Dermis blood vessel endothelial cell (primary cell): ENCODE measurements around the gene ZNRF4. TPM values are rescaled to one million over a fixed set of nuclear protein-coding genes. Genes with fewer than 3 reads are reported as not detected.
A peak's percentile ranks its signal among the peaks of the same experiment; 100 is the strongest.
"Not testable (repeated sequence)": the region's sequence is repeated elsewhere in the genome, so short reads cannot be mapped to it uniquely, and the experiment has no call there.

Experiments used
- DNase-seq: peaks from one replicate; pipeline ENCODE4 v3.0.0; 2010
- total RNA-seq: library from RNA; depleted of rRNA; stranded (reverse); fragments of >200 nt; gene quantifications from 2 replicates; pipeline ENCODE4 v1.2.3, GENCODE V29; 2014

Gene ZNRF4
- not detected in 2 replicates for total RNA-seq

- no peak for DNase-seq
Measured at GRCh38 chr19:5455367-5456129, at the start of gene ZNRF4. Gene ZNRF4 (plus strand): TSS chr19:5455417. CDS start chr19:5455492, 75 bp downstream.

GRCh38 chr19:5406198-5406597 lies 49.0 kb upstream of the ZNRF4 start:
- not testable (repeated sequence) for DNase-seq

- DNase-seq, result no peak
Measured at GRCh38 chr19:5406816-5407215, 48.4 kb upstream of the ZNRF4 start.

- peak; percentile 43 for DNase-seq
Measured at GRCh38 chr19:5407356-5407755, 47.9 kb upstream of the ZNRF4 start.

- no peak for DNase-seq
Measured at GRCh38 chr19:5417495-5418436, 37.5 kb upstream of the ZNRF4 start.

- DNase-seq, result no peak
Measured at GRCh38 chr19:5418677-5419076, 36.5 kb upstream of the ZNRF4 start.

- DNase-seq, result no peak
Measured at GRCh38 chr19:5420953-5421352, 34.3 kb upstream of the ZNRF4 start.

- no peak for DNase-seq
Measured at GRCh38 chr19:5423567-5424125, 31.6 kb upstream of the ZNRF4 start.

GRCh38 chr19:5424192-5424973 lies 30.8 kb upstream of the ZNRF4 start:
- DNase-seq, result no peak

- no peak for DNase-seq
Measured at GRCh38 chr19:5425260-5425659, 30.0 kb upstream of the ZNRF4 start.

GRCh38 chr19:5430237-5430636 lies 25.0 kb upstream of the ZNRF4 start:
- DNase-seq, result no peak

GRCh38 chr19:5432687-5433086 lies 22.5 kb upstream of the ZNRF4 start:
- no peak for DNase-seq

- DNase-seq, result no peak
Measured at GRCh38 chr19:5434351-5434917, 20.8 kb upstream of the ZNRF4 start.

- peak; percentile 19 for DNase-seq
Measured at GRCh38 chr19:5434970-5435641, 20.1 kb upstream of the ZNRF4 start.

GRCh38 chr19:5435642-5436017 lies 19.6 kb upstream of the ZNRF4 start:
- DNase-seq, result no peak

GRCh38 chr19:5436106-5436947 lies 18.9 kb upstream of the ZNRF4 start:
- peak; percentile 8 for DNase-seq

GRCh38 chr19:5436948-5437306 lies 18.3 kb upstream of the ZNRF4 start:
- DNase-seq, result no peak

- not testable (repeated sequence) for DNase-seq
Measured at GRCh38 chr19:5438756-5439155, 16.5 kb upstream of the ZNRF4 start.

- no peak for DNase-seq
Measured at GRCh38 chr19:5439452-5439851, 15.8 kb upstream of the ZNRF4 start.

GRCh38 chr19:5440299-5440698 lies 14.9 kb upstream of the ZNRF4 start:
- DNase-seq, result no peak

- DNase-seq, result no peak
Measured at GRCh38 chr19:5443723-5444122, 11.5 kb upstream of the ZNRF4 start.
